ENCODE results near the gene IL17RD. TPM values are rescaled to one million over a fixed set of nuclear protein-coding genes. Genes with fewer than 3 reads are reported as not detected.

IL17RD gene
- total RNA-seq, 1 experiment from 2014 or later, result 8.3 TPM

GRCh38 chr3:57066471-57066870 lies 98.7 kb downstream of the IL17RD start:
- H3K27me3 ChIP-seq (ENCODE audit: insufficient read depth, low read depth), result no peaks in the 10 kb centered on the region
- H3K27ac ChIP-seq, result peak overlapping the region; percentile 82
- intact Hi-C loops (cut with micrococcal nuclease; ENCODE audit: unreplicated experiment), result no loop called here
- no peaks in the 10 kb centered on the region for H3K36me3 ChIP-seq (ENCODE audit: low read depth)
- no peaks in the 10 kb centered on the region for H3K9me3 ChIP-seq (ENCODE audit: insufficient read depth, low read depth)
- peaks cover 71% of the 10 kb centered on the region for H3K4me1 ChIP-seq (replicated peaks; ENCODE audit: insufficient read depth)
- H3K9me2 ChIP-seq (ENCODE audit: insufficient read depth), result no peaks in the 10 kb centered on the region
- BruUV-seq (replicated peaks), result no TSS peak
- ChIA-PET POLR2A (ENCODE audit: unreplicated experiment) (interaction anchor here (0.7 kb wide), 1 partner anchor 83 kb away, joined by 11 read pairs; no protein-coding TSS in a partner anchor), CTCF (no interaction called here)
- H3K4me2 ChIP-seq, result no peak overlapping the region
- H2AFZ ChIP-seq, result no peak overlapping the region
- H3K79me2 ChIP-seq (ENCODE audit: low read depth), result peaks cover 86% of the 10 kb centered on the region
- H3F3A ChIP-seq (ENCODE audit: insufficient read depth, low read depth), result peaks cover 41% of the 10 kb centered on the region
- no peak for DNase-seq
- TF ChIP-seq CTCF (conservative IDR thresholded peaks at IDR 0.05), result no peak
- TF ChIP-seq EZH2 (IDR thresholded peaks at IDR 0.05; ENCODE audit: low read depth), result no peak
- no peak overlapping the region for H3K4me3 ChIP-seq
- H4K20me1 ChIP-seq (ENCODE audit: insufficient read depth), result no peaks in the 10 kb centered on the region

GRCh38 chr3:57065588-57065987 lies 99.6 kb downstream of the IL17RD start:
- H3K4me1 ChIP-seq (replicated peaks; ENCODE audit: insufficient read depth), result peaks cover 80% of the 10 kb centered on the region

GRCh38 chr3:57064572-57064971 lies 100.6 kb downstream of the IL17RD start:
- peaks cover 50% of the 10 kb centered on the region for H3F3A ChIP-seq (ENCODE audit: insufficient read depth, low read depth)
- intact Hi-C loops (cut with micrococcal nuclease; ENCODE audit: unreplicated experiment), result no loop called here
- no peak overlapping the region for H3K4me2 ChIP-seq
- DNase-seq, result no peak
- H3K9me3 ChIP-seq (ENCODE audit: insufficient read depth, low read depth), result no peaks in the 10 kb centered on the region
- H2AFZ ChIP-seq, result no peak overlapping the region
- no peaks in the 10 kb centered on the region for H3K9me2 ChIP-seq (ENCODE audit: insufficient read depth)
- H3K4me1 ChIP-seq (replicated peaks; ENCODE audit: insufficient read depth), result peaks cover 79% of the 10 kb centered on the region
- no peaks in the 10 kb centered on the region for H4K20me1 ChIP-seq (ENCODE audit: insufficient read depth)
- CTCF ChIA-PET, result interaction anchor here (0.6 kb wide), 1 partner anchor 105 kb away, joined by 3 read pairs; no protein-coding TSS in a partner anchor
- no peaks in the 10 kb centered on the region for H3K36me3 ChIP-seq (ENCODE audit: low read depth)
- POLR2A ChIA-PET (ENCODE audit: unreplicated experiment), result no interaction called here
- peak overlapping the region; percentile 82 for H3K27ac ChIP-seq
- H3K79me2 ChIP-seq (ENCODE audit: low read depth), result peaks cover 73% of the 10 kb centered on the region
- no peak overlapping the region for H3K4me3 ChIP-seq
- no peaks in the 10 kb centered on the region for H3K27me3 ChIP-seq (ENCODE audit: insufficient read depth, low read depth)
- no TSS peak for BruUV-seq (replicated peaks)
- TF ChIP-seq CTCF (conservative IDR thresholded peaks at IDR 0.05) (no peak), EZH2 (IDR thresholded peaks at IDR 0.05; ENCODE audit: low read depth) (no peak)

More at GRCh38 chr3:57065588-57065987, 99.6 kb downstream of the IL17RD start:
- Histone ChIP-seq H3K27ac (peak overlapping the region; percentile 82), H3K4me2 (peak overlapping the region; percentile 50), H3K4me3 (no peak overlapping the region), H3K9me2 (ENCODE audit: insufficient read depth) (no peaks in the 10 kb centered on the region), H3K36me3 (ENCODE audit: low read depth) (no peaks in the 10 kb centered on the region), H3F3A (ENCODE audit: insufficient read depth, low read depth) (peaks cover 49% of the 10 kb centered on the region), H2AFZ (no peak overlapping the region), H3K9me3 (ENCODE audit: insufficient read depth, low read depth) (no peaks in the 10 kb centered on the region), H4K20me1 (ENCODE audit: insufficient read depth) (no peaks in the 10 kb centered on the region), H3K79me2 (ENCODE audit: low read depth) (peaks cover 83% of the 10 kb centered on the region), H3K27me3 (ENCODE audit: insufficient read depth, low read depth) (no peaks in the 10 kb centered on the region)
- DNase-seq, result peak; percentile 63 to 88
- TF ChIP-seq CTCF (conservative IDR thresholded peaks at IDR 0.05) (no peak), EZH2 (IDR thresholded peaks at IDR 0.05; ENCODE audit: low read depth) (no peak)
- CTCF ChIA-PET, result interaction anchor here (0.7 kb wide), 1 partner anchor 77 kb away, joined by 3 read pairs; no protein-coding TSS in a partner anchor
- BruUV-seq (replicated peaks), result no TSS peak
- intact Hi-C loops (cut with micrococcal nuclease; ENCODE audit: unreplicated experiment), result no loop called here
- POLR2A ChIA-PET (ENCODE audit: unreplicated experiment), result no interaction called here
